Neutrophil (primary cell): ENCODE data around the gene CTNS.

Source experiments
- H3K27ac ChIP-seq: fragments of 200-600 bp; sonication (generic); 2 replicates; pipeline ENCODE4 v1.5.1; 2016; ENCODE audit warnings: mild to moderate bottlenecking, moderate library complexity
- H3K27me3 ChIP-seq: fragments of 200-600 bp; sonication (generic); 2 replicates; pipeline ENCODE4 v1.6.0; 2016; ENCODE audit warnings: mild to moderate bottlenecking
- H3K36me3 ChIP-seq: fragments of 200-600 bp; sonication (generic); 2 replicates; pipeline ENCODE4 v1.5.1; 2017
- H3K4me1 ChIP-seq, 2 experiments: fragments of 200-600 bp in 1 of 2; sonication (generic) in 1 of 2; 1 replicate in 1 of 2; 2 replicates in 1 of 2; pipeline versions ENCODE4 v1.5.1 to v1.6.1; 2013 to 2016; ENCODE audit warnings: low read depth in 1 of 2, low read length in 1 of 2, mild to moderate bottlenecking in 1 of 2, moderate library complexity in 1 of 2; ENCODE audit not compliant: control insufficient read depth in 1 of 2, insufficient read depth in 1 of 2
- H3K4me3 ChIP-seq, 2 experiments: fragments of 200-600 bp in 1 of 2; sonication (generic) in 1 of 2; 1 replicate in 1 of 2; 2 replicates in 1 of 2; pipeline ENCODE4 v1.5.1; 2013 to 2016; ENCODE audit warnings: low read depth in 1 of 2, low read length in 1 of 2, mild to moderate bottlenecking in 1 of 2, moderate library complexity in 1 of 2
- H3K9me3 ChIP-seq: fragments of 200-600 bp; sonication (generic); 2 replicates; pipeline ENCODE4 v1.5.1; 2016
- CTCF ChIP-seq: fragments of 200-600 bp; sonication (generic); IDR thresholded peaks from 2 replicates; pipeline ENCODE4 v1.5.1; 2016; ENCODE audit warnings: antibody characterized with exemption

Gene CTNS

GRCh38 chr17:3593384-3593783 is 43.2 kb upstream of the CTNS start:
- H3K27me3 ChIP-seq: no peaks in the 10 kb centered on the region
- H3K27ac ChIP-seq: no peak overlapping the region
- peaks cover 30% of the 10 kb centered on the region for H3K36me3 ChIP-seq
- no peaks in the 10 kb centered on the region for H3K4me1 ChIP-seq
- no peaks in the 10 kb centered on the region for H3K9me3 ChIP-seq
- no peak overlapping the region for H3K4me3 ChIP-seq
- no peak for TF ChIP-seq CTCF

GRCh38 chr17:3594051-3594800 is 42.3 kb upstream of the CTNS start:
- no peaks in the 10 kb centered on the region for H3K27me3 ChIP-seq
- no peaks in the 10 kb centered on the region for H3K9me3 ChIP-seq
- H3K36me3 ChIP-seq: peaks cover 29% of the 10 kb centered on the region
- no peak overlapping the region for H3K27ac ChIP-seq
- no peak for TF ChIP-seq CTCF
- H3K4me3 ChIP-seq: no peak overlapping the region
- no peaks in the 10 kb centered on the region for H3K4me1 ChIP-seq

- Histone ChIP-seq H3K4me1 (no peaks in the 10 kb centered on the region), H3K27ac (no peak overlapping the region), H3K4me3 (no peak overlapping the region), H3K9me3 (no peaks in the 10 kb centered on the region), H3K36me3 (peaks cover 22% of the 10 kb centered on the region), H3K27me3 (no peaks in the 10 kb centered on the region)
- no peak for TF ChIP-seq CTCF
These were observed 41.6 kb upstream of the CTNS start for GRCh38 chr17:3594976-3595375.

GRCh38 chr17:3596804-3597464 is 39.6 kb upstream of the CTNS start:
- Histone ChIP-seq H3K4me1 (no peaks in the 10 kb centered on the region), H3K4me3 (no peak overlapping the region), H3K27ac (no peak overlapping the region), H3K9me3 (no peaks in the 10 kb centered on the region), H3K36me3 (peaks cover 6% of the 10 kb centered on the region), H3K27me3 (no peaks in the 10 kb centered on the region)
- TF ChIP-seq CTCF: no peak

GRCh38 chr17:3598078-3598477 is 38.5 kb upstream of the CTNS start:
- no peak for TF ChIP-seq CTCF
- Histone ChIP-seq H3K9me3 (no peaks in the 10 kb centered on the region), H3K4me1 (no peaks in the 10 kb centered on the region)

More at GRCh38 chr17:3598078-3598477, 38.5 kb upstream of the CTNS start:
- peaks cover 6% of the 10 kb centered on the region for H3K36me3 ChIP-seq
- no peaks in the 10 kb centered on the region for H3K27me3 ChIP-seq
- H3K4me3 ChIP-seq: no peak overlapping the region
- no peak overlapping the region for H3K27ac ChIP-seq
